Peyer's patch (tissue), 4 donors: ENCODE results near the gene ADD2. TPM values are rescaled to one million over a fixed set of nuclear protein-coding genes. Genes with fewer than 3 reads are reported as not detected.

Experiments used
- DNase-seq, 3 donors: peaks; one replicate each; pipeline ENCODE4 v3.0.0-alpha.2; 2017 to 2019
- H3K27ac ChIP-seq, 4 donors: fragments of 200-600 bp; sonication (generic); one replicate each; pipeline ENCODE4 v1.5.1; 2016 to 2019
- H3K27me3 ChIP-seq, 2 donors: fragments of 200-600 bp; sonication (generic); one replicate each; pipeline ENCODE4 v1.5.1; 2019
- H3K36me3 ChIP-seq, 3 donors: fragments of 200-600 bp; sonication (generic); one replicate each; pipeline ENCODE4 v1.5.1; 2016 to 2019
- H3K4me1 ChIP-seq, 4 donors: fragments of 200-600 bp; sonication (generic); one replicate each; pipeline ENCODE4 v1.5.1; 2016 to 2019
- H3K4me3 ChIP-seq, 4 donors: fragments of 200-600 bp; sonication (generic); 1 replicate in 3 of 4; 2 replicates in 1 of 4; pipeline ENCODE4 v1.5.1; 2016 to 2019; ENCODE audit warnings: mild to moderate bottlenecking in 1 of 4
- H3K9me3 ChIP-seq, 4 donors: fragments of 200-600 bp; sonication (generic); one replicate each; pipeline ENCODE4 v1.5.1; 2016 to 2019; ENCODE audit warnings: mild to moderate bottlenecking in 1 of 4
- POLR2A ChIP-seq, 2 donors: fragments of 450-650 bp; IDR thresholded peaks; one replicate each; pipeline ENCODE4 v1.5.1; 2017; ENCODE audit warnings: antibody characterized with exemption in 2 of 2, mild to moderate bottlenecking in 2 of 2, moderate library complexity in 2 of 2
- total RNA-seq, 4 donors: library from RNA; depleted of rRNA; stranded (reverse); fragments of >200 nt; gene quantifications; one replicate each; pipeline ENCODE4 v1.1.0, GENCODE V29; 2016
- TF ChIP-seq, protein P1 (sequence below), 6 experiments: fragments of 450-650 bp in 4 of 6; fragments of 200-600 bp in 2 of 6; sonication (generic) in 1 of 6; IDR thresholded peaks; one replicate each; pipeline ENCODE4 v1.5.1; 2017 to 2019; ENCODE audit warnings: antibody characterized with exemption in 6 of 6, mild to moderate bottlenecking in 3 of 6, moderate library complexity in 1 of 6

The ADD2 gene
- total RNA-seq, 4 donors from 2014 or later, result 0.28 to 14.0 (median 1.7) TPM; not detected in 1

DNA sequence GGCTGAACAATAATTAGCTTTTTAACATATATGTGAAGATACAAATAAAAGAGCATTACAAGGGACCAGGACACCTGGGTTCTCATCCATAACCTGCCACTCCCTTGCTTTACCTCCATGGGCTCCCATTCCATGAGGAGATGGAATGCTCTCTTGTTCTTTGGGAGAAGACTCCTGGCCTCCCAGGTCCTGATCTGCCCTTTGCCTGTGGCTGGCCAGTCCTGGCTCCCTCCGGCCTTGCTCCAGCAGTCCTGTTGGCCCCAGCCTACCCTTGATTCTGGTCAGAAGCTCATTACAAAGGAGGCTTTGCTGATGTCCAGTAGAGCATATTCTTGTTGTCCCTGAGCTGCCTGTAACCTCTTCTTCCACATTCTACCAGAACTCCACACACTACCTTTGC is 60.3 kb downstream of the ADD2 start:
- no peaks in the 10 kb centered on the region for H3K9me3 ChIP-seq
- no peak for TF ChIP-seq POLR2A (IDR thresholded peaks at IDR 0.05)
- DNase-seq, result no peak
- H3K4me1 ChIP-seq, result no peaks in the 10 kb centered on the region
- no peaks in the 10 kb centered on the region for H3K36me3 ChIP-seq
- H3K27ac ChIP-seq, result no peak overlapping the region
- H3K4me3 ChIP-seq, result no peak overlapping the region
- no peaks in the 10 kb centered on the region for H3K27me3 ChIP-seq

GRCh38 chr2:70706026-70706795 is 61.8 kb downstream of the ADD2 start:
- no peak for DNase-seq
- Histone ChIP-seq H3K27me3 (no peaks in the 10 kb centered on the region), H3K36me3 (no peaks in the 10 kb centered on the region), H3K27ac (no peak overlapping the region), H3K4me1 (no peaks in the 10 kb centered on the region), H3K4me3 (no peak overlapping the region), H3K9me3 (no peaks in the 10 kb centered on the region)
- TF ChIP-seq, protein P1, sequence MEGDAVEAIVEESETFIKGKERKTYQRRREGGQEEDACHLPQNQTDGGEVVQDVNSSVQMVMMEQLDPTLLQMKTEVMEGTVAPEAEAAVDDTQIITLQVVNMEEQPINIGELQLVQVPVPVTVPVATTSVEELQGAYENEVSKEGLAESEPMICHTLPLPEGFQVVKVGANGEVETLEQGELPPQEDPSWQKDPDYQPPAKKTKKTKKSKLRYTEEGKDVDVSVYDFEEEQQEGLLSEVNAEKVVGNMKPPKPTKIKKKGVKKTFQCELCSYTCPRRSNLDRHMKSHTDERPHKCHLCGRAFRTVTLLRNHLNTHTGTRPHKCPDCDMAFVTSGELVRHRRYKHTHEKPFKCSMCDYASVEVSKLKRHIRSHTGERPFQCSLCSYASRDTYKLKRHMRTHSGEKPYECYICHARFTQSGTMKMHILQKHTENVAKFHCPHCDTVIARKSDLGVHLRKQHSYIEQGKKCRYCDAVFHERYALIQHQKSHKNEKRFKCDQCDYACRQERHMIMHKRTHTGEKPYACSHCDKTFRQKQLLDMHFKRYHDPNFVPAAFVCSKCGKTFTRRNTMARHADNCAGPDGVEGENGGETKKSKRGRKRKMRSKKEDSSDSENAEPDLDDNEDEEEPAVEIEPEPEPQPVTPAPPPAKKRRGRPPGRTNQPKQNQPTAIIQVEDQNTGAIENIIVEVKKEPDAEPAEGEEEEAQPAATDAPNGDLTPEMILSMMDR (IDR thresholded peaks at IDR 0.05), result no peak
- no peak for TF ChIP-seq POLR2A (IDR thresholded peaks at IDR 0.05)

DNA sequence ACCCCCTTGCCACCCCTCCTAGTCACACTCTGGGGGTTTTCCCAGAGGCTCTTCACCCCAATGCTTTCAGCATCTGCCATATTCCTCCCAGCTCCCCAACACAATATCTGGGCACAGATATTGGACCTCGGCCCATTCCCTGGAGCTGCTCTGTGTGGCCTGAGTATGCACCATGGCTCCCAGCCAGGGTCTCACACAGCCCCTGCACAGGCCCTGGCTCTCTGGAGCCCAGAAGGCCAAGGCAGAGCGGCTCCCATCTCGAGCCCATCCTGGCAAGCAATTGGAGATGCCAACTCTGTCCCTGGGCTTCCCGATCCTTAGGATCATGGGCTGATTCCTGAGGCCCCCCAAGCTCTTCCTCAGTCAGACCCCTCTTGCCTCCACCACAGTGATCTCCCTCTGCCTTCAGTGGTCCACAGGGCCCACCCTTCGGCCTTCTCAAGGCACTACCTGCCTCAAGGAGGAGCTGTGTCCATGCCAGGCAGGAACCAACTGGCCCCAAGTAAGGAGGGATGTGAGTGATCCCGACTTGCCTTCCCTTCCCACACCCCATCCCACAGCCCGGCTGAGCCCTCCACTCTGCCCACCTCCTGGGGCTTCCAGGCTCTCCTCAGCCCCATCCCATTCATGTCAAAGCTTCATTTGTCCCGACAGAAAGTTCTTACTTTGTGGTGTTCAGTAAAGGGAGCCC is 62.7 kb downstream of the ADD2 start:
- H3K4me3 ChIP-seq, result no peak overlapping the region
- no peak for DNase-seq
- no peak for TF ChIP-seq POLR2A (IDR thresholded peaks at IDR 0.05)
- TF ChIP-seq, protein P1 (IDR thresholded peaks at IDR 0.05), result no peak
- no peaks in the 10 kb centered on the region for H3K36me3 ChIP-seq
- H3K9me3 ChIP-seq, result no peaks in the 10 kb centered on the region
- H3K4me1 ChIP-seq, result no peaks in the 10 kb centered on the region
- H3K27me3 ChIP-seq, result no peaks in the 10 kb centered on the region
- H3K27ac ChIP-seq, result no peak overlapping the region

DNA sequence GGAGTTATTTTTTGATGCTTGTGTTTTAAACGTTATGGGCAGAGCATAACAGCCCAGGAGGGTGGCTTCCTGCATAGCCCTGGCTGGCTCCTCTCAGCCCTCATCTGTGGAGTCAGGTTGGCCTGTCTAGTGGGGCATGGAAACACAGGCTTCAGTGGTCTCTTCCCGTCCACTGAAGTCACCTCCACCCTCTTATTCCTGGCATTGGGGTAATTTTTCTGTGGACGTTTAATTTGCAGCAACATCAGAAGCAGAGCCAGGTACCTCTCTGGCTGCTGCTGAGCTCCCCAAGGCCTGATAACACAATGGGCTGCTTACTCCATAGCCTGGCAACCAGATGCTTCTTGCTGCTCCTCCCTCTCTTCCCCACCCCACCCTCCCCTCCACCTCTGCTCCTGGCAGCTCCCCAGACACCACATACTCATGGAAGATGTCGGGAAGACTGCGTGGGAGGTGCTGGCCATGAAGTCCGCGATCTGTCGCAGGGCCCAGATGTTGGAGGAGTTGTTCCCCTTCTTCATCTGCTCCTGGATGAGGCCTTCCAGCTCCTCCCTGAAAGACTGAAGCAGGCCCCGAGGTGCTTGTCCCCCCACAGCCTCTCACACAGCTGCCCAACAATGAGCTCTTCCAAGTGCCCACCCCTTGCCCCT is 64.0 kb downstream of the ADD2 start:
- DNase-seq, result peak in 1 of 3 donors; percentile 26
- Histone ChIP-seq H3K4me1 (no peaks in the 10 kb centered on the region), H3K36me3 (no peaks in the 10 kb centered on the region), H3K27ac (no peak overlapping the region), H3K9me3 (no peaks in the 10 kb centered on the region), H3K27me3 (no peaks in the 10 kb centered on the region), H3K4me3 (no peak overlapping the region)
- TF ChIP-seq, protein P1 (IDR thresholded peaks at IDR 0.05), result no peak
- TF ChIP-seq POLR2A (IDR thresholded peaks at IDR 0.05), result no peak

- Histone ChIP-seq H3K27ac (no peak overlapping the region), H3K36me3 (no peaks in the 10 kb centered on the region), H3K4me1 (no peaks in the 10 kb centered on the region), H3K4me3 (no peak overlapping the region), H3K9me3 (no peaks in the 10 kb centered on the region), H3K27me3 (no peaks in the 10 kb centered on the region)
- TF ChIP-seq, protein P1 (IDR thresholded peaks at IDR 0.05), result no peak
- TF ChIP-seq POLR2A (IDR thresholded peaks at IDR 0.05), result no peak
- DNase-seq, result no peak
These were observed 65.1 kb downstream of the ADD2 start for GRCh38 chr2:70702711-70703395.
